HG03039 (cell line): ENCODE data around the gene TMEM131.
A peak's percentile ranks its signal among the peaks of the same experiment; 100 is the strongest.

Source experiments
- ATAC-seq: cut with Tn5 transposase; IDR thresholded peaks from one replicate; pipeline ENCODE4 v1.9.1; 2021; ENCODE audit warnings: mild to moderate bottlenecking, moderate library complexity; ENCODE audit not compliant: unreplicated experiment

Gene TMEM131

DNA sequence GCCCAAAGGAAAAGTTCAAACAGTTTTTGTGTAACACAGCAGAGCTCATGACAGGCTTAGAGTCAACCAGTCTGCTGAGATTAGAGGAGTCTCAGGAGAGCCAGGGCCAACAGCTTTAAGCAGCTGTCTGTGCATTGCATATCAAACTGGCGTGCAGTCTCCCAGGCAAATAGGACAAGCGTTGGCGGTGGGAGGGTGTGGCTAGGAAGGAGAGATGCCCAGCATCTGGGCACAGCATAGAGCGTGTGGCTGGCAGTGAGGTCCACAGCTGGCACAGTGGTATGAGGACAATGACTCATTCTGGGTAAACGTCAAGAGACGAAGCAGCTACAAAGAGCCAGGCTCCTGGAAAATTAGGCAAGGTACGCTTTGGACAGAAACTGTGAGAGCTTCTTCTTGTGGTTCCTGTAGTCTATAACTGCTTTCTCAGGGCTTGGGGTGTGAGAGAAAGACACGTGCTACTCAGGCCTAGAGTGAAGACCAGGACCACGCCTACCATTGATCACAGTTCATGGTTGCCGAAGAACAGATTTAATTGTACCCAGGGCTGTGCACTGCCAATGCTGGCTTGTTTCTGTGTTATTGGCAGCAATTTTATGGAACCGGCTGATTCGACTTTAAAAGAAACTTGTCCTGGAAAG lies 267.5 kb downstream of the TMEM131 start:
- ATAC-seq = no peak

DNA sequence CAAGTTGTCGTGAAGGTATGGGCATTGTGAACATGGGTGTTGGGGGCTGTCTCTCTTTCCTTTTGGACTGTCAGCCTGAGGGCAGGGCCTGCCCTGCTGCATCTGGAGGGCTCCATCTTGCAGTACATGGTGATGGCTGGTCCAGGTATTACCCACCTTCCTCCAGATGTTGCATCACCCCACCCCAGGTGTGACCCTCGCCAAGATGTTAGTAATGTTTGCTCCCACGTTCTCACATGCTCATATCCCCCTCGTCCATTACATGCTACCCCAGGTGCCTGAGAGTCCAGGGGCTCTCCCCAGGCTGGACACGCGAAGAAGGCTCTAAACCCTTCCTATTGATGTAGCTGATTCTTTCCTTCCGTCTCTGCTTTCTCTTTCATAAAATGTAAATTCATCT lies 268.5 kb downstream of the TMEM131 start:
- ATAC-seq = no peak

DNA sequence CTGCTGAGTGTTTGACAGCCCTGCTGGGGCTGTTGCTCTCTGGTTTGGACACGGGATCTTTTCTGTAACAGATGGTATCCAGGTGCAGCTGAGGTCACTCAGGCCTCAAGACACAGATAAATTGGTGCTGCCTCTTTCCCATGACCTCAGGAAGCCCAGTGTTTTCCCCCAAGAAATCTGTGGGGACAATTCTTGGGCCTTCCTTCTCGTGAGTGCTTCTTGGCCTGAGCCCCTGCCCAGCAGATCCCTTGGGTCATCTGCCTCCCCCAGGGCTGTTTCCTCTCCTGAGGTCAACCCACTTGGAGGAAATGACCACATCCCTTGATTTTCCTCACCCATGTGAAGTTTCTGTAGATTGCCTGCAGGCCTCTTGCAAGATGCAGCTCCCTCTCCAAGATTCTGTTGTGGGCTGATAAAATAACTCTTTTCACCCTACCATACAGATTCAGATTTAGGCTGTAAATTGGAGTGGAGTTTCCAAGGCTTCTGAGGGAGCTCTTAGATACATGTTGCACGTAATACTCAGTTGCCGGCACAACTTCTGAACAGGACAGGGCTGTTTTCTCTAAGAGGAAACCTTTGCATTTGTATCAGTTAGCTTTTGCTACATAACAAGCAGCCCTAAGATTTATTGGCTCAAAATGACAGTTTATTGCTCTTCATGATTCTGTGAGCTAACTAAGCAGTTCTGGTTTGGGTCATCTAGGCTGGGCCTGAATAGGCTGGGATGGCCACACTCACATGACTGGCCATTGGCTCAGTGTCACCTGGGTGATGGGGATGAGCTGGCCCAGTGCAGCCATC lies 269.3 kb downstream of the TMEM131 start:
- ATAC-seq = no peak

DNA sequence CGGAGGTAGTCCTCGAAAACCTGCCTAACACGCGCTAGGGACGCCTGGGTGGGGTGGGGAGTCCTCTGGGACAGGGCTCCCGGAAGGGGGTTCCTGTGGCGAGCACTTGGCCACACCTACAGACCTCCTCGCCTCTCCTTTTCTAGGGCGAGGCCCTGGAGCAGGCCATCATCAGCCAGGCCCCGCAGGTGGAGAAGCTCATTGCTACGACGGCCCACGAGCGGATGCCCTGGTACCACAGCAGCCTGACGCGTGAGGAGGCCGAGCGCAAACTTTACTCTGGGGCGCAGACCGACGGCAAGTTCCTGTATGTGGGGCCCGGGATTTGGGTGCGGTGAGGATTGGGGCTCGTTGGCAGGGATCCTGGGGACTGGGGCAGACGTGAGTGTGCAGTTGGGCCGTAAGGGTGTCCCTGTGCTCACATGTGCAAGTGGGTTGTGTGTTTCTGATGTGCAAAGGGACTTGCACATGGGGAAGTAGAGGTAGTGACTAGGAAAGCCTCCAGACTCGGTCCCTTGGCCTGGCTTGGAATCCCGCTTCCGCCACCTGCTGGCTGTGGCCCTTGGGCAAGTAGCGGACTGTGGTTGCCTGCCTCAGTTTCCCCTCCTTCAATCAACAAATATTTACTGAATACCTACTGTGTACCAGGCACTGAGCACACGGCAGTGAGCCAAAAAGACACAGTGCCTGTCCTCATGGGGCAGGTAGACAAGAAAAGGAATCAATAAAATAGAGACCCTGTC lies 270.6 kb downstream of the TMEM131 start:
- ATAC-seq = no peak

DNA sequence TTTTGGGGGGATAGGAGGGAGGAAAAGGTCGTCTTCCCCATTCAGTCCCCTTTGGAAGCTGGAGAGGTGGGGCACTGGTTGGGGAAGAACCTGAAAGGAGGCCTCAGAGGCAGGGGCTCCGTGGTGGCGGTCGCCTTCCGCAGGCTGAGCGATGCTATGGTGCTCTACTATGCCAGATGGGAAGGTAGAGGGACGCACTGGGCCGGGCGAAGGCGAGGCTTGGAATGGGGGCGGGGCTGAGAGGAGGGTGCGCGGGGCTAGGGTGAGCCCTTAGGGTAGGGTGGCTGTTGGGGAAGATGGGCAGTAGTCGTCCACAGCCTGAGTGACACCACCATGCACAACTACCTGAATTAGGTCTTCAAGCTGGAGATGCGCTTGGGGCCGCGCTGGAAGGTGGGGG lies 271.2 kb downstream of the TMEM131 start:
- no peak for ATAC-seq

DNA sequence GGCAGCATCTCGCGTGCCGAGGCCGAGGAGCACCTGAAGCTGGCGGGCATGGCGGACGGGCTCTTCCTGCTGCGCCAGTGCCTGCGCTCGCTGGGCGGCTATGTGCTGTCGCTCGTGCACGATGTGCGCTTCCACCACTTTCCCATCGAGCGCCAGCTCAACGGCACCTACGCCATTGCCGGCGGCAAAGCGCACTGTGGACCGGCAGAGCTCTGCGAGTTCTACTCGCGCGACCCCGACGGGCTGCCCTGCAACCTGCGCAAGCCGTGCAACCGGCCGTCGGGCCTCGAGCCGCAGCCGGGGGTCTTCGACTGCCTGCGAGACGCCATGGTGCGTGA lies 271.7 kb downstream of the TMEM131 start:
- ATAC-seq = no peak

DNA sequence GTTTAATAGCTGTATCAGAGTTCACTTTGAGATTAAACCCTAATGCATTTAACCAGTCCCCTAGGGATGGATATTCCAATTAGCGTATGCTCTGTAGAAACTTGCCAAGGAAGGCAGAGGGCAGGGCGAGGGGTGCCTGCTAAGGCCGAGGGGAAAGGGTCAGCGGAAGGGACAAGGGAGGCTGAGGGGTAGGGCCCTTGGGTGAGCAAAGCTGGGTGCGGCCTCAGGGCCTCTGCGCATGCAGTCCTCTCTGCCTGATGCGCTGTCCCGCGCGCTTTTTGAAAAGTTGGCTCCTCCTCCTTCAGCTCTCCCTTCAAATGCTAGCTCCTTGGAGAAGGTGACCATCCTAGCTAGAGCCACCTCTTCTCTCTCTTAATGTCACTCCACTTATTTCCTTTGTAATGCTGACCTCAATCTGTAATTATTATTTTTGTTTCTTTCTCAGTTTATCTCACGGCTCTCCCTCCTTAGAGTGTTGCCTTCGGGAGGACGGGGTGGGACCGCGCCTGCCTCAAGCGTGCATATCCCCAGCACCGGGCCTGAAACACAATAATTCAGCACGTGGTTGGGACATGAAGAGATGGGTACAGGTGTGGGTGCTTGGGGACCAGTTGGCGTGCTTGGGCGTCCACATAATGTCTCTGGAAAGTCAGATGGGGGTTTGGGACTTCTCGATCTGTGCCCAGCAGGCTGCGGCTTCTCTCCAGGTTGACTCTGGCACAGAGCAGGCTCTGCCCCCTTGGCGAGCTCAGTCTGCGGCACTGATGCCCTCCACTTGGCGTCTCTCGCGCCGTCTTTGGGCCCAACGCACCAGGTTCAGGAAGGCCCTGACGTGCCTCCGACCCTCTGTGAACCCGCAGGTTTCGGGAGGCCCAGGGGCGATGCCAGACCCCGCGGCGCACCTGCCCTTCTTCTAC lies 272.3 kb downstream of the TMEM131 start:
- ATAC-seq = no peak

DNA sequence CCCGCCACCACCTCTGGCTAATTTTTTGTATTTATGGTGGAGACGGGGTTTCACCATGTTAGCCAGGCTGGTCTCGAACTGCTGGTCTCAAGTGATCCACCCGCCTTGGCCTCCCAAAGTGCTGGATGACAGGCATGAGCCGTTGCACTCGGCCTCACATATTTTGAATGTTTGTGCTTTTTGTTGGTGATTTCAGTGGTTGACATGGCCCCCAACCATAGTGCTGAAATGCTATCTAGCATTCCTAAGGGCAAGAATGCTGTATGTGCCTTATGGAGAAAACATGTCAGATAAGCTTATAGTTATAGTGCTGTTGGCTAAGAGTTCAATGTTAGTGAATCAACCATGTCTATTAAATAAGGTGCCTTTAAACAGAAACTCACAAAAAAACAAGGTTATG lies 273.5 kb downstream of the TMEM131 start:
- ATAC-seq = no peak

DNA sequence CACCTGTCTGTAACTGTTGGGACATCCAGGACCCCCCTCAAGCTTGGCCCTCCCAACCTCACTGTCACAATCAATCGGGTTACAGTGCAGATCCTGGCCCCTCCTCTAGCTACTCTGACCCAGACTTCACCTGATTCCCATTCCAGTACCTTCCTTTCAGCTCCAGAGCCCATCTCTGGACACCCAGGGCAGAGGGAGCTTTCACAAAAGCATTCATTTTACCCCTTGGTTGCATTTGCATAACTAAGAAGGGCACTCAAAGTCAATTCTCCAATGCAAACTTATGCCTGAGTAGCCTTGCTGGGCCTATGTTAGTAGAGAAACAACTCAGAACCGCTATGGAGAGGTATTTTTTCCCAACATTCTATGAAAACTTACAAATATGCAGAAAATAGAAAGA lies 275.0 kb downstream of the TMEM131 start:
- no peak for ATAC-seq

DNA sequence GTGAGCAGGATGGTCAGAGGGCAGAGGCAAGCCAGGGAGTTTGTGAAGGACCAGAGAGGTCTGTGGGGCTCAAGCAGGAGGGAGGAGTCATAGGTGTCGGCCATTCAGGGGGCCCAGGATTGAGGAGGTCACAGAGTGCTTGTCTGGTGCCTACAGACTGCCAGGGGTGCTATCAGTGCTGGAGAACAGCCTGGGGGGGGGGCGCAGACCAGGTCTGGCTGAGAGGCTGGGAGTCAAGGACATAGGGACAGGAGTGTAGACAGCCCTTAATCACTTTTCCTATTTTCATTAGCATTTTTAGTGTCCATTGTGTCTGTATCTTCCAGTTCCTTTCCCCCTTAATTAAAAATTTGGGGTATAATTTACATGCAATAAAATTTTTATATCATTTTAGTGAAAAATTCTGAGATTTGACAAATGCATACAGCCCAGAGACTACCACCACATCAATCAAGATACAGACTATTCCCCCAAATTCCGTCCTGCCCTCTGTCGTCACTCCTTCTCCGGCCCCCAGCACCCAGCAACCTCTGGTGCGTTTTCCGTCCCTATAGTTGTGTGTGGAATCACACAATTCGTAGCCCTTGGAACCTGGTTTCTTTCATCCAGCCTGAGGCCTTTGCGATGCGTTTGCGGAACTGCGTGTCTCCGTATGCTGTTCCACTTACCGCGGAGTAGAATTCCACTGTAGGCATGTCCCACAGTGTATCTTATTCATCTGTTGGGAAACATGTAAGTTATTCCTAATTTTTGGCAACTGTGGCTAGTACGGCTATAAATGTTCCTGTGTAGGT lies 276.2 kb downstream of the TMEM131 start:
- no peak for ATAC-seq

DNA sequence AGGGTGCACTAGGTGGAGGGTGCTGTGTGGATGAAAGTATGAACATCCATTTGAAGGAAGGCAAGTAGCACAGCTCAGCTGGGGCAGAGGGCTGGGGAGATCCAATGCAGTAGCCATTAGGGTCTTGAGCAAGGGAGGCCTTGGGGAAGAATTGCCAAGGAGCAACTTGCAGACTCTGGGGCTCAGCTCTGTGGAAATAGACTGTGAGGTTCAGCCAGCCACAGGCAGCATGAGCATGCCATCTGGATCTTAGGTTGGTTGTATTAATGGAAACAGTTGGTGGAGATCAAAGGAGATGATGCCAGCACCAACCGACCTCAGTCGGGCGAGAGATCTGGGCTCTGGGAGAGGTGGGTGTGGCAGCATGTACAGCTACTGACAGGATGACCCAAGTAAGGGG lies 276.8 kb downstream of the TMEM131 start:
- no peak for ATAC-seq

DNA sequence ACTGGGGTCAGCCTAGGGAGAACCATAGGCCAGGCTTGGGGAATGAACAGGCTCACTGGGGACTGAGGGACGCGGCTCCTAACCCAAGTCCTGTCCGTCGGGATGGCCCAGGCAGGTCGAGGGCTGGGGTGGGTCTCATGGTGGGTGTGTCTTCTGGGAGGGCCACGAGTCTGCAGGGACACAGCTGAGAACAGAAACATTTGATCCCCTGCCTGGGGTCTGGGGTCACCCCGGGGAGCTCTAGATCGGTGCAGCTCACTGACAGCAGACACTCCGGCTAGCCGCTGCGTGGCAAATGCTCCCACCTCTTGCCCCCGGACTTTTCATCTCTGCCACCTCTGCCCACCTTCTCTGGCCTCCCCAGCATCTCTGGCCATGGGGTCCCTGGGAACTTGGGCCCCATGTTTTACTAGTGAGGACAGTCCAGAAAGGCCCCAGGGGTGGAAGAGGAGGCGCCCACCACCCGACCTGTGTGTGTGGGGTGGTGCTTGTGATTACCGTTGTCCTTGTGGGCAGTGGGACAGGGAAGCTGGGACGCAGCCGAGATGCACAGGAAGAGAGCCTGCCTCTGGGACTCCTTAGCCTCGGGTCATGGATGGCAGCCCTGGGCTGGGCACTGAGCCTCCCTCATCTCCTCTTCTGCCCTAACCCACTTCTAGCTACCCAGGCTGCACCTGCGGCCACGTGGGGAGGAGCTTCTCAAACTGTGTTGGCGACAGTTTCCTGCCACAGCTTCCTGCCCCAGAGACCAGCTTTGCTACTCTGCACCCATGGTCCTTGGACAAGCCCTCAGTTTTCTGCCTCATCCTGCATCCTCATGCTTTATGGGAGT lies 277.5 kb downstream of the TMEM131 start:
- ATAC-seq = peak; percentile 53

DNA sequence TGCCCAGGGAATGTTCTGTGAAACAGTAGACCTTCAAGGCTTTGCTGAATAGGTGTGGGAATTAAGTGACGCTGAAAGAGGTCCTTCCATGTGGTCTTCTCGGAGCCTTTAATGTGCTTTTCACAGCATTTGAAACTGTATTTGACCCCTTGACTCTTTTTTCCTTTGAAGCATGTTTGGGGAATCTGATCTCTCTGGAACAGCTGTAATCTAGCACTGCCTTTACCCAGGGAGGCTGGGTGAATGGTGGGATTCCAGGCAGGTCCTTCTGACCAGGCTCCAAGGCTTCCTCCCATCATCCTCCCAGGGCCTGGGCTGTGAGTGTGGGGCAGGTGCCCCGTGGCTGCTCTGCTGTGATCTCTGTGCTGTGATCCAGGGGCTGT lies 278.1 kb downstream of the TMEM131 start:
- ATAC-seq = no peak

DNA sequence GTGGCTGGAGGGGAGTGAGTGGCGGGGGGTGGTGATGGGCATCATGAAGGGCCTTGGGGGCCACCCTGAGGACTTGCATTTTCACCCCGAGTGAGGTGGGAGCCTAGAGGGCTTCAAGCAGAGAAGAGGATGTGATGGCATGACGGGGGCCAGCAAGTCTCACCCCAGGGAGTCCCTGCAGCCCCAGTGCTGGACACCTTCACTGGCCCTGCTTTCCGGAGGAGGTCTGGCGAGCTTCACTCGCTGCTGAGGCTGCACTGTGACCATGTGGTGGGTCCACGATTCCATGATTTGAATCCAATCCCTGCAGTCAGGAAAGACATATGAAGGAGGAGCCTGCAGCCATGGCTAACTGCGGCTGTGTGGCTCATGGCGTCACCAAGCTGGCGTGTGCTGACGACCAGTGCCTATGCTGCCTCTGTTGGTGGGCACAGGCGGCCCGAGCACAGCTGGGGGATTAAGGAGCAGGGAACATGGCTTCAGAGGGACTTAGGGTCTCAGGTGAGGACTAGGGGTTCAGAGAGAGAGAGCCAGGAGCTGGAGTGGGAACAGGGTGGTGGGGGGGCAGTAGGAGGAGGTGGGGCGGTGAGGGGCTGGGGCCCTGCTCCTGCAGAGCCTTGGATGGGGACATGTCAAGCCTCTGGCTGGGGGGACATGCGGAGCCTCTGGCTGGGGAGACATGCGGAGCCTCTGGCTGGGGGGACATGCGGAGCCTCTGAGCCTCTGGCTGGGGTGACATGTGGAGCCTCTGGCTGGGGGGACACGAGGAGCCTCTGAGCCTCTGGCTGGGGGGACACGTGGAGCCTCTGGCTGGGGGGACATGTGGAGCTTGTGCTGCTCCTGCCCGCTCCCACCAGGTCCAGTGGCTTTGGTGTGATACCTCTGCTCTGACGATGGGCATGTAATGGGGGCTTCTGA lies 278.8 kb downstream of the TMEM131 start:
- no peak for ATAC-seq

DNA sequence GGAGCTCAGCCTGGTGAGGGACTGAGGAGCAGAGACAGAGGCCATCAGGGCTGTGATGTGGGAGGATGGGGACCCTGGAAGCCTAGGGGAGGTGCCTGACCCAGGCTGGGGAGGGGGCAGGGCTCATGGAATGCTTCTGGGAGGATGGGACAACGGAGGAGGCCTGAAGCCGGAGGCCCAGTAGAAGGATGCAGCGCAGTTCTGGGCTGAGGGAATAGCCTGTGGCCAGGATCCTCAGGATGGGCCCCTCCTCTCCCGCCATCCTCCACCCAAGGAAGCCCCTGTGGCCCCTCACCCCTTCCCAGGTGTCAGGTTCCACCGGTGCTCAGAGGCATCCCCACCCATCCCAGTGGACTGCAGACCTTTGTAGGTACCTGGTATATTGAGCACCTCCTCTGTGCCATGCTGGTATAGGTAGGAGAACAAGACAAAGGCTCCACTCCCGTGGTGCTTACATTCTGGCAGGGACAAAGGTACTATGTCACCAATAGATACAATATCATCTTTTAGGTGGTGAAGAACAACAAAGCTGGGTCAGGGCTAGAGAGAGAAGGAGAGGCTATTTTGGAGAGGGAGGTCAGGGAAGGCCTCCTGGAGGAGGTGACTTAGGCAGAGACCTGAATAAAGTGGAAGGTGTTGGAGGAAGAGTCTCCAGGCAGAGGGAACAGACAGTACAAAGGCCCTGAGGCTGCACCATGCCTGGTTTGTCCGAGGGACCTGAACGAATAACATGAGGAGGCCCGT lies 279.6 kb downstream of the TMEM131 start:
- no peak for ATAC-seq

DNA sequence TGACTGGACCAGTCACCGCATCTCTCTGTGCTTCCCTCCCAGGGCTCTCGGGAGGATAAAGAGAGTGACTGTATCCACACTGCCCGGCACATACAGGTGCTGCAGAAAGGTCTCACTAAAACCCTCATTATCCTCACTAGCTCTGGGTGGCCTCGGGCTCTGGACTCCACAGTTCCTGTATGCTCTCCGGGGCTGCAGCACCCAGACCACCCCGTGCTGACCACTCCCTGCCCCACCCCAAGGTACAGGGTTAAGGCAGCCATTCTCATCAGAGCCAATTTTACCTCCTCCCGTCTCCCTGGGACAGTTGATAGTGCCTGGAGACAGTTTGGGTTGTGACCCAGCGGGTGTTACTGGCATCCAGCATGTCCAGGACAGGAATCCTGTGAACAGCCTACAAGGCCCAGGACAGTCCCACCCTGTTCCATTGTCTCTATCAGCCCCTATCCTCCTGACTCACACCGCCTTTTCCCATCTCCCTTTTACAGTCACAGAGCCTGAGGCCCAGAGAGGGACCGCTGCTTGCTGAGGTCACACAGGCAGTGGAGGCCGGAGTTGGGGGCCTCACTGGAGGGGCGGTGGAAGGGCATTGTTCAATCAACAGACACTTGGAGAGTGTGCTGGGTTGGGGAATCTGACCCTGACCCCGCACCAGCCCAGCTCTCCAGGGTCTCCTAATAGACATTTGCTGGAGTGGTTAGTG lies 280.6 kb downstream of the TMEM131 start:
- no peak for ATAC-seq
